ENCODE results near the gene TMEM79. TPM values are rescaled to one million over a fixed set of nuclear protein-coding genes. Genes with fewer than 3 reads are reported as not detected.
A peak's percentile ranks its signal among the peaks of the same experiment; 100 is the strongest.

Gene TMEM79
- total and polyA plus RNA-seq, 2 of the 4 experiments (the other 2 are of a cell fraction) = 0.54 to 3.3 TPM

DNA sequence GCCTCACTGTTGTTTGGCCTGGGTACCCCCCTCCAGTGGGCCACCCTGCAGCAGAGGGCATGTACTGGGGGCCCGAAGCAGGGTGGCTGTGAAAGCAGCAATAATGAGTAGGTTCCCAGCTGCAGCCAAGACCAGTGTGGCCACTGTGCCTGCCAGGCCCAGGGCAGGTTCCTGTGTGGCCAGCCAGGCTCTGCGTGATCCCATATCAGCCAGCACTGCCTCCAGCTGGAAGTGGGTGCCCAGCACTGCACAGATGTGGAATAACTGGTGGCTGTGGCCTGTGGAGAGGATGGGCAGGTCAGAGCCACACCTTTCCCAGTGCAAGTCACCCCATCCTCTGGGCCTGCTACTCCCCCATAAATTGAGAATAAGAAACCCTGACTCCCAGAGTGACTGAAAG lies 40.0 kb upstream of the TMEM79 start:
- Histone ChIP-seq H2BK15ac (ENCODE audit: low read depth, low read length) (no peak overlapping the region), H3K36me3 (ENCODE audit: control insufficient read depth, insufficient read depth, low read length) (peaks cover 13% of the 10 kb centered on the region; the same call in 1 of the 2 replicates), H3K9me3 (ENCODE audit: control insufficient read depth, insufficient read depth, low read length) (no peaks in the 10 kb centered on the region), H4K8ac (ENCODE audit: low read depth in 2 of 2, low read length in 2 of 2) (no peak overlapping the region), H3K79me1 (ENCODE audit: low read depth in 1 of 2, low read length in 2 of 2) (no peaks in the 10 kb centered on the region), H4K5ac (ENCODE audit: low read depth, low read length) (no peak overlapping the region), H3K18ac (ENCODE audit: low read depth, low read length) (no peak overlapping the region), H3K4me3 (ENCODE audit: insufficient read depth, low read depth, low read length) (no peak overlapping the region), H3K14ac (replicated peaks; ENCODE audit: low read depth, low read length) (no peak overlapping the region), H3K4ac (ENCODE audit: low read depth, low read length) (no peak overlapping the region), H2AK5ac (ENCODE audit: low read depth, low read length) (no peak overlapping the region), H3K4me2 (ENCODE audit: low read depth, low read length) (no peak overlapping the region), H2AFZ (replicated peaks; ENCODE audit: low read length, poor library complexity) (no peak overlapping the region), H3K9me1 (ENCODE audit: insufficient read depth, low read length) (peaks cover 5% of the 10 kb centered on the region; the same call in 1 of the 2 replicates), H4K91ac (ENCODE audit: insufficient read depth, low read depth, low read length) (no peak overlapping the region), H3K9ac (ENCODE audit: low read depth, low read length) (no peak overlapping the region), H2BK20ac (ENCODE audit: low read depth, low read length) (no peak overlapping the region), H3K23ac (ENCODE audit: low read depth, low read length) (no peak overlapping the region), H3K27ac (ENCODE audit: insufficient read depth, low read length) (no peak overlapping the region), H2BK120ac (ENCODE audit: low read depth, low read length) (no peak overlapping the region), H3K56ac (ENCODE audit: extremely low read depth, insufficient read depth, low read length) (no peak overlapping the region), H3K4me1 (ENCODE audit: control insufficient read depth, insufficient read depth, low read length) (peaks cover 2% of the 10 kb centered on the region; the same call in 1 of the 2 replicates), H3K27me3 (ENCODE audit: control insufficient read depth, insufficient read depth, low read length) (peaks cover 12% of the 10 kb centered on the region; the same call in 1 of the 2 replicates), H4K20me1 (ENCODE audit: insufficient read depth, low read length) (no peaks in the 10 kb centered on the region; the same call in none of the 2 replicates), H2BK5ac (ENCODE audit: low read depth, low read length, poor library complexity, severe bottlenecking) (no peak overlapping the region), H2AK9ac (replicated peaks; ENCODE audit: low read depth, low read length, poor library complexity) (peak overlapping the region; percentile 19)
- ChIA-PET CTCF (no interaction called here), POLR2A (ENCODE audit: unreplicated experiment) (no interaction called here)
- in situ Hi-C loops (cut with MboI; ENCODE audit: low sequenced_read_pairs) (no loop called here), intact Hi-C loops (cut with micrococcal nuclease) (no loop called here), dilution Hi-C loops (cut with HindIII; ENCODE audit: low sequenced_read_pairs, unreplicated experiment) (no loop called here)
- ATAC-seq (ENCODE audit: low read depth) (no peak), DNase-seq (no peak)
- no TSS peak for BruUV-seq (replicated peaks)
- TF ChIP-seq RFX5 (IDR thresholded peaks at IDR 0.05; ENCODE audit: low read depth, low read length) = no peak
- TF ChIP-seq CEBPB (IDR thresholded peaks at IDR 0.05; ENCODE audit: low read depth, low read length) = no peak
- no peak for TF ChIP-seq CHD1 (IDR thresholded peaks at IDR 0.05; ENCODE audit: low read depth, low read length)
- no peak for TF ChIP-seq NFE2L2 (IDR thresholded peaks at IDR 0.05; ENCODE audit: low read depth, low read length)
- TF ChIP-seq SMC3 (IDR thresholded peaks at IDR 0.05; ENCODE audit: low read depth, low read length) = no peak
- TF ChIP-seq MAFK (IDR thresholded peaks at IDR 0.05; ENCODE audit: low read depth, low read length) = no peak
- TF ChIP-seq RCOR1 (IDR thresholded peaks at IDR 0.05; ENCODE audit: insufficient replicate concordance, low read length) = no peak
- no peak for TF ChIP-seq MXI1 (IDR thresholded peaks at IDR 0.05; ENCODE audit: borderline replicate concordance, low read depth, low read length)
- no peak for TF ChIP-seq BHLHE40 (IDR thresholded peaks at IDR 0.05; ENCODE audit: low read depth, low read length)
- no peak for TF ChIP-seq RAD21 (IDR thresholded peaks at IDR 0.05; ENCODE audit: low read length)
- TF ChIP-seq ELK1 (IDR thresholded peaks at IDR 0.05; ENCODE audit: borderline replicate concordance, low read depth, low read length) = no peak
- no peak for TF ChIP-seq CTCF (conservative IDR thresholded peaks at IDR 0.05; ENCODE audit: low read depth, low read length)
- TF ChIP-seq FOS (IDR thresholded peaks at IDR 0.05; ENCODE audit: low read depth, low read length) = no peak
- no peak for TF ChIP-seq MAZ (IDR thresholded peaks at IDR 0.05; ENCODE audit: borderline replicate concordance, low read depth, low read length)
- no CpG with 5 or more reads among the region's 2 CpGs for WGBS, 2 experiments (ENCODE audit: extremely low coverage in 2 of 2, insufficient read length in 1 of 2)

Data from IMR-90 (cell line).